Esophagus squamous epithelium (tissue), 4 donors: ENCODE measurements around the gene KLHDC8B.
"Not testable (repeated sequence)": the region's sequence is repeated elsewhere in the genome, so short reads cannot be mapped to it uniquely, and the experiment has no call there.

Experiments
- CTCF ChIP-seq, 6 experiments: fragments of 450-650 bp in 4 of 6; fragments of 200-600 bp in 2 of 6; sonication (generic) in 2 of 6; IDR thresholded peaks; one replicate each; pipeline ENCODE4 v1.5.1; 2016 to 2019; ENCODE audit warnings: antibody characterized with exemption in 6 of 6, mild to moderate bottlenecking in 4 of 6, moderate library complexity in 4 of 6
- POLR2A ChIP-seq, 4 donors: fragments of 450-650 bp; IDR thresholded peaks; one replicate each; pipeline ENCODE4 v1.6.1; 2017; ENCODE audit warnings: antibody characterized with exemption in 4 of 4, mild to moderate bottlenecking in 4 of 4, moderate library complexity in 3 of 4

GRCh38 chr3:49217108-49217507 lies 45.7 kb downstream of the KLHDC8B start:
- not testable (repeated sequence) for TF ChIP-seq CTCF, POLR2A (IDR thresholded peaks at IDR 0.05)
